SK-N-SH (cell line): ENCODE data around the gene CLEC4G. TPM values are rescaled to one million over a fixed set of nuclear protein-coding genes. Genes with fewer than 3 reads are reported as not detected.

Experiments used
- CTCF ChIA-PET: fragments of 300-600, 350-600 bp; formaldehyde crosslinking; extraction: SDS; loops from one replicate; lab custom pipeline; 2021; lab: Yijun Ruan, JAX
- POLR2A ChIA-PET: fragments of 350-600 bp; sonication (Branson Sonifier 250); formaldehyde crosslinking; extraction: SDS; loops from one replicate; lab custom pipeline; 2020; ENCODE audit warnings: antibody characterized with exemption, inconsistent platforms; lab: Yijun Ruan, JAX
- DNase-seq: peaks from one replicate; pipeline ENCODE4 v3.0.0; 2012
- H2AFZ ChIP-seq: fragments of 200-600 bp; sonication (generic); 2 replicates; pipeline ENCODE4 v1.8.1; 2016; ENCODE audit warnings: antibody characterized with exemption, mild to moderate bottlenecking, low read depth
- H3F3A ChIP-seq: fragments of 200-600 bp; sonication (generic); replicated peaks from 2 replicates; pipeline ENCODE3; 2016; ENCODE audit warnings: antibody characterized with exemption, mild to moderate bottlenecking; ENCODE audit not compliant: insufficient read depth
- H3K27ac ChIP-seq, 2 experiments: fragments of 200-500 bp in 1 of 2; fragments of 200-600 bp in 1 of 2; sonication (Bioruptor generic) in 1 of 2; sonication (generic), shearing (Covaris generic) in 1 of 2; 2 replicates each; pipeline versions ENCODE4 v1.5.1 to v1.6.1; 2014 to 2016; ENCODE audit warnings: low read depth in 2 of 2, inconsistent platforms in 1 of 2, low read length in 1 of 2, mild to moderate bottlenecking in 1 of 2, mixed read lengths in 1 of 2
- H3K27me3 ChIP-seq: fragments of 200-600 bp; sonication (generic), shearing (Covaris generic); 2 replicates; pipeline ENCODE4 v1.6.1; 2016; ENCODE audit warnings: mixed run types; ENCODE audit not compliant: insufficient read depth
- H3K36me3 ChIP-seq, 2 experiments: fragments of 200-500 bp in 1 of 2; fragments of 200-600 bp in 1 of 2; sonication (Bioruptor generic) in 1 of 2; sonication (generic) in 1 of 2; replicated peaks in 1 of 2; 2 replicates each; pipeline versions ENCODE3 to v1.5.1; 2014 to 2016; ENCODE audit warnings: low read length in 1 of 2, mild to moderate bottlenecking in 1 of 2; ENCODE audit not compliant: insufficient read depth in 2 of 2, control insufficient read depth in 1 of 2
- H3K4me1 ChIP-seq, 2 experiments: fragments of 200-500 bp in 1 of 2; fragments of 200-600 bp in 1 of 2; sonication (Bioruptor generic) in 1 of 2; sonication (generic), shearing (Covaris generic) in 1 of 2; 2 replicates each; pipeline versions ENCODE4 v1.5.1 to v1.6.1; 2014 to 2016; ENCODE audit warnings: low read depth in 1 of 2, low read length in 1 of 2, mixed run types in 1 of 2; ENCODE audit not compliant: insufficient read depth in 2 of 2, control insufficient read depth in 1 of 2
- H3K4me2 ChIP-seq: fragments of 200-600 bp; sonication (generic), shearing (Covaris generic); 2 replicates; pipeline ENCODE4 v1.6.1; 2017; ENCODE audit warnings: mixed run types
- H3K4me3 ChIP-seq, 2 experiments: fragments of 200-500 bp in 1 of 2; fragments of 200-600 bp in 1 of 2; sonication (Bioruptor generic) in 1 of 2; sonication (generic), shearing (Covaris generic) in 1 of 2; 2 replicates each; pipeline versions ENCODE4 v1.5.1 to v1.8.1; 2014 to 2016; ENCODE audit warnings: low read depth in 2 of 2, inconsistent platforms in 1 of 2, low read length in 1 of 2, mild to moderate bottlenecking in 1 of 2, mixed read lengths in 1 of 2, moderate library complexity in 1 of 2
- H3K79me2 ChIP-seq: fragments of 200-600 bp; sonication (generic); 2 replicates; pipeline ENCODE4 v1.8.1; 2017; ENCODE audit warnings: mild to moderate bottlenecking; ENCODE audit not compliant: insufficient read depth
- H3K9ac ChIP-seq: fragments of 200-600 bp; sonication (generic); 2 replicates; pipeline ENCODE4 v1.6.1; 2017; ENCODE audit warnings: mixed run types
- H3K9me2 ChIP-seq: fragments of 200-600 bp; sonication (generic); 2 replicates; pipeline ENCODE4 v1.6.1; 2017; ENCODE audit warnings: mixed run types
- H3K9me3 ChIP-seq: fragments of 200-600 bp; sonication (generic); 2 replicates; pipeline ENCODE4 v1.6.1; 2017; ENCODE audit warnings: mixed run types, mild to moderate bottlenecking, moderate library complexity
- H4K20me1 ChIP-seq: fragments of 200-600 bp; sonication (generic); 2 replicates; pipeline ENCODE4 v1.6.1; 2017; ENCODE audit warnings: mild to moderate bottlenecking, mixed run types; ENCODE audit not compliant: insufficient read depth
- CHD2 ChIP-seq: fragments of 150-350 bp; IDR thresholded peaks from 2 replicates; pipeline ENCODE4 v1.6.1; 2018; ENCODE audit warnings: low read length; ENCODE audit not compliant: partially characterized antibody
- FOSL2 ChIP-seq: IDR thresholded peaks from 2 replicates; pipeline ENCODE4 v1.4.0; 2012; ENCODE audit warnings: low read depth, mild to moderate bottlenecking, moderate library complexity, borderline replicate concordance
- FOXJ3 ChIP-seq: sonication (generic); formaldehyde crosslinking; IDR thresholded peaks from 2 replicates; pipeline ENCODE4 v1.5.1; 2020; ENCODE audit warnings: mild to moderate bottlenecking, missing genetic modification reagents
- FOXM1 ChIP-seq: IDR thresholded peaks from 2 replicates; pipeline ENCODE4 v1.4.0; 2012; ENCODE audit warnings: low read depth, mild to moderate bottlenecking
- MEF2A ChIP-seq: IDR thresholded peaks from 2 replicates; pipeline ENCODE4 v1.4.0; 2012; ENCODE audit warnings: low read depth, borderline replicate concordance
- NRF1 ChIP-seq: IDR thresholded peaks from 2 replicates; pipeline ENCODE4 v1.6.1; 2012; ENCODE audit warnings: low read depth, mild to moderate bottlenecking, low read length
- RFX5 ChIP-seq: IDR thresholded peaks from 2 replicates; pipeline ENCODE4 v1.6.1; 2012; ENCODE audit warnings: mild to moderate bottlenecking, improper control_type of control experiment, low read length
- RXRA ChIP-seq: IDR thresholded peaks from 2 replicates; pipeline ENCODE4 v1.4.0; 2012; ENCODE audit warnings: low read depth, mild to moderate bottlenecking, borderline replicate concordance
- SIN3A ChIP-seq: IDR thresholded peaks from 2 replicates; pipeline ENCODE4 v1.6.1; 2012; ENCODE audit warnings: low read depth, mild to moderate bottlenecking, low read length, moderate library complexity, borderline replicate concordance
- SMC3 ChIP-seq: IDR thresholded peaks from 2 replicates; pipeline ENCODE4 v1.6.1; 2012; ENCODE audit warnings: low read depth, low read length, improper control_type of control experiment
- TEAD4 ChIP-seq: IDR thresholded peaks from 2 replicates; pipeline ENCODE4 v1.4.0; 2012; ENCODE audit warnings: mild to moderate bottlenecking, borderline replicate concordance; ENCODE audit not compliant: insufficient read depth
- whole genome bisulfite sequencing: methylation state at CpG from one replicate; pipeline ENCODE4 v1.1.6; 2017; ENCODE audit warnings: low lambda C conversion rate; 5-methylcytosine and 5-hydroxymethylcytosine counted together
- polyA plus RNA-seq, 3 experiments: library from polyadenylated mRNA; depleted of rRNA; stranded (reverse); fragments of >200 nt; gene quantifications; 2 replicates each; pipeline ENCODE4 v1.2.3, GENCODE V29; 2012
- TF ChIP-seq, protein P1 (sequence below): fragments of 200-600 bp; sonication (generic); IDR thresholded peaks from 2 replicates; pipeline ENCODE4 v1.6.1; 2017; ENCODE audit warnings: antibody characterized with exemption, mild to moderate bottlenecking, moderate library complexity
- TF ChIP-seq, protein P2 (sequence below): fragments of 150-350 bp; IDR thresholded peaks from 2 replicates; pipeline ENCODE4 v1.6.1; 2017; ENCODE audit warnings: antibody characterized with exemption, low read length, low read depth, borderline replicate concordance
- TF ChIP-seq, protein P3 (sequence below): fragments of 150-350 bp; IDR thresholded peaks from 2 replicates; pipeline ENCODE4 v1.6.1; 2016; ENCODE audit warnings: mild to moderate bottlenecking, low read depth, low read length
- TF ChIP-seq, protein P4 (sequence below): IDR thresholded peaks from 2 replicates; pipeline ENCODE4 v1.4.0; 2012; ENCODE audit warnings: low read depth, borderline replicate concordance

CLEC4G gene
- polyA plus RNA-seq, 1 of the 3 experiments (the other 2 are of a cell fraction): not detected

DNA sequence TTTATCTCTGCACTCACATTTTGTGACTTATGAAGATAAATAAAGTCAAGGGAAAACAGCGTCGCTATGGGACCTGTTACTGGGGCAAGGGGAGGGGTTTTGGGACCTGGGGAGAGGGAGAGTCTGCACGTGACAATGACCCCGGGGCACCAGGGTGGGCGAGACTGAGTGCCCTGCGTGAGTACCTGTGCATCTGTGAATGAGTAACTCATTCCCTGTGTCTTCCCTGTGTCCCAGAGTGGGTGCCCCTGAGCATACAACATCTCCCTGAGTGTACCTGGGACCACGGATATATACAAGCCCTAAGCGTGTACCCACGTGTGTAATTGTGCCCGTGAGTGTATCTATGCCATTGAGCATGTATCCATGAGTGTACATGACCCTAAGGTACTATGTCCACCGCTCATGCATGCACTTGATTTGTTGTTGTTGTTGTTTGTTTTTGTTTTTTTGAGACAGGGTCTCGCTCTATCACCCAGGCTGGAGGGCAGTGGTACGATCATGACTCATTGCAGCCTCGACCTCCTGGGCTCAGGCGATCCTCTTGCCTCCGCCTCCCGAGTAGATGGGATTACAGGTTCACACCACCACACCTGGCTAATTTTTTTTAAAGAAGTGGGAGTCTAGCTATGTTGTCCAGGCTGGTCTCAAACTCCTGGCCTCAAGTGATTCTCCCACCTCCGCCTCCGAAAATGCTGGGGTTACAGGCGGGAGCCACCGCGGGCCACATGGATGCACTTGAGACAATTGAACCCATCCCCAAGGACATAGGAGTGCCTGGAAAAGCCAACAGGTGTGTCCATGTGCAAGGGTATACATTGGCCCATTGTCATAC, 51.9 kb downstream of the CLEC4G start:
- POLR2A ChIA-PET: interaction anchor here (1.2 kb wide), 1 partner anchor 112 kb away, joined by 8 read pairs; no protein-coding TSS in a partner anchor
- DNase-seq: no peak
- H3K9ac ChIP-seq: no peak overlapping the region
- H3K4me2 ChIP-seq: peak overlapping the region; percentile 97; the same call in 1 of the 2 replicates
- H2AFZ ChIP-seq: no peak overlapping the region; the same call in 1 of the 2 replicates
- TF ChIP-seq FOXM1 (no peak), RFX5 (no peak), FOSL2 (no peak), CHD2 (no peak), FOXJ3 (CRISPR knock-in tag) (no peak), MEF2A (no peak), TEAD4 (no peak), SIN3A (no peak), RXRA (no peak), NRF1 (no peak), SMC3 (no peak)
- TF ChIP-seq, protein P1, sequence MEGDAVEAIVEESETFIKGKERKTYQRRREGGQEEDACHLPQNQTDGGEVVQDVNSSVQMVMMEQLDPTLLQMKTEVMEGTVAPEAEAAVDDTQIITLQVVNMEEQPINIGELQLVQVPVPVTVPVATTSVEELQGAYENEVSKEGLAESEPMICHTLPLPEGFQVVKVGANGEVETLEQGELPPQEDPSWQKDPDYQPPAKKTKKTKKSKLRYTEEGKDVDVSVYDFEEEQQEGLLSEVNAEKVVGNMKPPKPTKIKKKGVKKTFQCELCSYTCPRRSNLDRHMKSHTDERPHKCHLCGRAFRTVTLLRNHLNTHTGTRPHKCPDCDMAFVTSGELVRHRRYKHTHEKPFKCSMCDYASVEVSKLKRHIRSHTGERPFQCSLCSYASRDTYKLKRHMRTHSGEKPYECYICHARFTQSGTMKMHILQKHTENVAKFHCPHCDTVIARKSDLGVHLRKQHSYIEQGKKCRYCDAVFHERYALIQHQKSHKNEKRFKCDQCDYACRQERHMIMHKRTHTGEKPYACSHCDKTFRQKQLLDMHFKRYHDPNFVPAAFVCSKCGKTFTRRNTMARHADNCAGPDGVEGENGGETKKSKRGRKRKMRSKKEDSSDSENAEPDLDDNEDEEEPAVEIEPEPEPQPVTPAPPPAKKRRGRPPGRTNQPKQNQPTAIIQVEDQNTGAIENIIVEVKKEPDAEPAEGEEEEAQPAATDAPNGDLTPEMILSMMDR: no peak
- TF ChIP-seq, protein P2, sequence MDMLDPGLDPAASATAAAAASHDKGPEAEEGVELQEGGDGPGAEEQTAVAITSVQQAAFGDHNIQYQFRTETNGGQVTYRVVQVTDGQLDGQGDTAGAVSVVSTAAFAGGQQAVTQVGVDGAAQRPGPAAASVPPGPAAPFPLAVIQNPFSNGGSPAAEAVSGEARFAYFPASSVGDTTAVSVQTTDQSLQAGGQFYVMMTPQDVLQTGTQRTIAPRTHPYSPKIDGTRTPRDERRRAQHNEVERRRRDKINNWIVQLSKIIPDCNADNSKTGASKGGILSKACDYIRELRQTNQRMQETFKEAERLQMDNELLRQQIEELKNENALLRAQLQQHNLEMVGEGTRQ: no peak
- TF ChIP-seq, protein P3, sequence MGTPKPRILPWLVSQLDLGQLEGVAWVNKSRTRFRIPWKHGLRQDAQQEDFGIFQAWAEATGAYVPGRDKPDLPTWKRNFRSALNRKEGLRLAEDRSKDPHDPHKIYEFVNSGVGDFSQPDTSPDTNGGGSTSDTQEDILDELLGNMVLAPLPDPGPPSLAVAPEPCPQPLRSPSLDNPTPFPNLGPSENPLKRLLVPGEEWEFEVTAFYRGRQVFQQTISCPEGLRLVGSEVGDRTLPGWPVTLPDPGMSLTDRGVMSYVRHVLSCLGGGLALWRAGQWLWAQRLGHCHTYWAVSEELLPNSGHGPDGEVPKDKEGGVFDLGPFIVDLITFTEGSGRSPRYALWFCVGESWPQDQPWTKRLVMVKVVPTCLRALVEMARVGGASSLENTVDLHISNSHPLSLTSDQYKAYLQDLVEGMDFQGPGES: no peak
- TF ChIP-seq, protein P4, sequence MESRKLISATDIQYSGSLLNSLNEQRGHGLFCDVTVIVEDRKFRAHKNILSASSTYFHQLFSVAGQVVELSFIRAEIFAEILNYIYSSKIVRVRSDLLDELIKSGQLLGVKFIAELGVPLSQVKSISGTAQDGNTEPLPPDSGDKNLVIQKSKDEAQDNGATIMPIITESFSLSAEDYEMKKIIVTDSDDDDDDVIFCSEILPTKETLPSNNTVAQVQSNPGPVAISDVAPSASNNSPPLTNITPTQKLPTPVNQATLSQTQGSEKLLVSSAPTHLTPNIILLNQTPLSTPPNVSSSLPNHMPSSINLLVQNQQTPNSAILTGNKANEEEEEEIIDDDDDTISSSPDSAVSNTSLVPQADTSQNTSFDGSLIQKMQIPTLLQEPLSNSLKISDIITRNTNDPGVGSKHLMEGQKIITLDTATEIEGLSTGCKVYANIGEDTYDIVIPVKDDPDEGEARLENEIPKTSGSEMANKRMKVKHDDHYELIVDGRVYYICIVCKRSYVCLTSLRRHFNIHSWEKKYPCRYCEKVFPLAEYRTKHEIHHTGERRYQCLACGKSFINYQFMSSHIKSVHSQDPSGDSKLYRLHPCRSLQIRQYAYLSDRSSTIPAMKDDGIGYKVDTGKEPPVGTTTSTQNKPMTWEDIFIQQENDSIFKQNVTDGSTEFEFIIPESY: no peak
- TF ChIP-seq, all 33 proteins: peak for 0
- H3K27ac ChIP-seq: no peak overlapping the region
- H4K20me1 ChIP-seq: no peaks in the 10 kb centered on the region
- 23% methylated on average over 22 of the region's 22 CpGs for WGBS
- no peaks in the 10 kb centered on the region for H3K9me2 ChIP-seq
- H3K9me3 ChIP-seq: no peaks in the 10 kb centered on the region
- H3K27me3 ChIP-seq: peaks cover 36% of the 10 kb centered on the region
- H3K4me3 ChIP-seq: peak overlapping the region; percentile 87 to 92
- peaks cover 14% of the 10 kb centered on the region for H3K79me2 ChIP-seq
- H3K36me3 ChIP-seq: peaks cover 5 to 6% of the 10 kb centered on the region in 2 experiments
- no peaks in the 10 kb centered on the region for H3F3A ChIP-seq
- peaks cover 0 to 13% of the 10 kb centered on the region in 2 experiments; a peak in 1 of 4 replicates for H3K4me1 ChIP-seq
- CTCF ChIA-PET: interaction anchor here (0.7 to 8.2 kb wide), 41 partner anchors 8 to 578 kb away, joined by 3 to 171 read pairs (median 5); partner anchors contain the start of genes CAMSAP3 and STXBP2
